Transverse colon (tissue), 3 donors: ENCODE data around the gene LAMA2.

Experiments
- EP300 ChIP-seq: sonication (generic); formaldehyde crosslinking; IDR thresholded peaks from one replicate; pipeline ENCODE4 v1.6.1; 2017; ENCODE audit warnings: antibody characterized with exemption, low read depth
- POLR2AphosphoS5 ChIP-seq, 3 donors: sonication (generic); formaldehyde crosslinking; IDR thresholded peaks; one replicate each; pipeline ENCODE4 v1.6.1; 2016; ENCODE audit warnings: antibody characterized with exemption in 3 of 3

- TF ChIP-seq POLR2AphosphoS5 (IDR thresholded peaks at IDR 0.05) (no peak), EP300 (no peak)
Observed at GRCh38 chr6:129059650-129060049, 176.7 kb downstream of the LAMA2 start.
